Lung (tissue), 12 donors: Measurements from ENCODE around the gene SMG7. TPM values are rescaled to one million over a fixed set of nuclear protein-coding genes. Genes with fewer than 3 reads are reported as not detected.

Experiments used
- ATAC-seq: fragments of 200-7000 bp; cut with Tn5 transposase; one replicate; pipeline ENCODE4 v1.9.1; 2020; ENCODE audit warnings: moderate number of reproducible peaks; ENCODE audit not compliant: insufficient read depth, low FRiP score
- DNase-seq, 3 donors: peaks; one replicate each; pipeline ENCODE4 v3.0.0-alpha.2; 2013 to 2017
- H3K27ac ChIP-seq, 2 donors: one replicate each; pipeline ENCODE4 v1.5.1; 2013; ENCODE audit warnings: mild to moderate bottlenecking in 2 of 2, moderate library complexity in 2 of 2, control low read depth in 1 of 2, inconsistent platforms in 1 of 2, low read depth in 1 of 2, low read length in 1 of 2
- H3K27me3 ChIP-seq, 3 donors: one replicate each; pipeline ENCODE4 v1.5.1; 2013; ENCODE audit warnings: low read length in 2 of 3; ENCODE audit not compliant: control insufficient read depth in 3 of 3, insufficient read depth in 3 of 3
- H3K36me3 ChIP-seq, 4 donors: one replicate each; pipeline ENCODE4 v1.5.1; 2013; ENCODE audit warnings: low read length in 4 of 4, mild to moderate bottlenecking in 1 of 4, moderate library complexity in 1 of 4; ENCODE audit not compliant: control insufficient read depth in 4 of 4, insufficient read depth in 4 of 4
- H3K4me1 ChIP-seq, 5 donors: one replicate each; pipeline ENCODE4 v1.5.1; 2013; ENCODE audit warnings: low read length in 5 of 5, mild to moderate bottlenecking in 2 of 5, moderate library complexity in 1 of 5; ENCODE audit not compliant: control insufficient read depth in 5 of 5, insufficient read depth in 5 of 5
- H3K4me3 ChIP-seq: one replicate; pipeline ENCODE4 v1.5.1; 2013; ENCODE audit warnings: mild to moderate bottlenecking, control low read depth, moderate library complexity
- H3K9ac ChIP-seq, 2 donors: one replicate each; pipeline ENCODE4 v1.5.1; 2013; ENCODE audit warnings: low read length in 2 of 2, control low read depth in 1 of 2; ENCODE audit not compliant: insufficient read depth in 1 of 2
- H3K9me3 ChIP-seq, 4 donors: one replicate each; pipeline ENCODE4 v1.5.1; 2013; ENCODE audit warnings: low read length in 3 of 4, mild to moderate bottlenecking in 1 of 4, moderate library complexity in 1 of 4; ENCODE audit not compliant: control insufficient read depth in 4 of 4, insufficient read depth in 3 of 4
- CTCF ChIP-seq: IDR thresholded peaks from 2 replicates; pipeline ENCODE4 v1.5.1; 2012; ENCODE audit warnings: mild to moderate bottlenecking; ENCODE audit errors: control extremely low read depth, extremely low read depth
- WGBS, 2 donors: extraction: QIAGEN DNeasy Blood & Tissue Kit; methylation state at CpG; one replicate each; pipeline ENCODE4 v1.1.7; 2013; 5-methylcytosine and 5-hydroxymethylcytosine counted together
- polyA plus RNA-seq, 2 donors: library from polyadenylated mRNA; stranded (reverse); fragments of 200-250 nt; gene quantifications; one replicate each; pipeline ENCODE4 v1.2.1, GENCODE V29; 2013
- total RNA-seq, 2 donors: library from RNA; depleted of rRNA in 1 of 2; stranded (reverse); fragments of >200 nt in 1 of 2; gene quantifications; one replicate each; pipeline ENCODE4 v1.2.1, GENCODE V29; 2014 to 2021
- donor health status: control.
- donor health status: control.
- donor health status: Bipolar disorder and iron deficiency.
- donor health status: healthy.
- donor health status: DM: yes; HTN: yes; CAD: no.

SMG7 gene
- total and polyA plus RNA-seq, 4 donors = 17.4 to 86.6 (median 45.6) TPM

DNA sequence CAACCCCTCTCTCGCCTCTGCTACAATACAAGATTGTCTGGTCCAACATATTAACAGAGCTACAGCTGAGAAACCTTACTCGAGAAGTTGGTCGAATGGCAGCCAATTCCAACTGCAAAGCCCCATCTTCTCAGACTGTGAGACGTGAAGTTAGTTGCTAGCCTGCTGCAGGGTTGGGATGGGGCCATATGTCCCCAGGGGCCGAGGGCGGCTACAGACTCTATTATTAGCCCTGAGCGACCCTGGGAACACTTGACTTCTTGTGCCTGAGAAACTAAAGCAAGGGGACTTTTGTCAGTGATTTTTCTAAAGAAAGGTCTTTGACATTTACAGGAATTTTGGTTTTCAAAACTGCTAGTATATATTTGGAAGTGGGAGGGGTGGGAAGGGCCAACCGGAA, 104.2 kb downstream of the SMG7 start:
- ATAC-seq (no peak), DNase-seq (no peak)
- Histone ChIP-seq H3K4me1 (peaks cover 0 to 4% (median 0%) of the 10 kb centered on the region in 5 donors), H3K9me3 (no peaks in the 10 kb centered on the region), H3K27me3 (no peaks in the 10 kb centered on the region), H3K4me3 (no peak overlapping the region), H3K9ac (no peak overlapping the region), H3K27ac (no peak overlapping the region), H3K36me3 (no peaks in the 10 kb centered on the region)
- 87 to 92% methylated on average over 8 of the region's 8 CpGs for WGBS, 2 donors
- no peak for TF ChIP-seq CTCF

GRCh38 chr1:183577897-183578465, 105.7 kb downstream of the SMG7 start:
- H3K9me3 ChIP-seq = no peaks in the 10 kb centered on the region
- no peak for ATAC-seq

GRCh38 chr1:183578856-183579255, 106.6 kb downstream of the SMG7 start:
- no peaks in the 10 kb centered on the region for H3K9me3 ChIP-seq
- TF ChIP-seq CTCF = no peak
- WGBS, 2 donors = 72 to 91% methylated on average over 2 of the region's 2 CpGs
- no peak overlapping the region for H3K27ac ChIP-seq
- H3K4me3 ChIP-seq = no peak overlapping the region
- no peaks in the 10 kb centered on the region for H3K27me3 ChIP-seq
- DNase-seq (no peak), ATAC-seq (no peak)
- H3K9ac ChIP-seq = no peak overlapping the region
- H3K36me3 ChIP-seq = no peaks in the 10 kb centered on the region
- H3K4me1 ChIP-seq = peaks cover 0 to 6% (median 5%) of the 10 kb centered on the region in 5 donors

More at GRCh38 chr1:183577897-183578465, 105.7 kb downstream of the SMG7 start:
- no peak for DNase-seq
- Histone ChIP-seq H3K27me3 (no peaks in the 10 kb centered on the region), H3K4me3 (no peak overlapping the region), H3K4me1 (peaks cover 0 to 6% (median 5%) of the 10 kb centered on the region in 5 donors), H3K36me3 (no peaks in the 10 kb centered on the region), H3K9ac (no peak overlapping the region), H3K27ac (no peak overlapping the region)
- TF ChIP-seq CTCF = no peak
- WGBS, 2 donors = 73 to 81% methylated on average over 7 of the region's 7 CpGs

DNA sequence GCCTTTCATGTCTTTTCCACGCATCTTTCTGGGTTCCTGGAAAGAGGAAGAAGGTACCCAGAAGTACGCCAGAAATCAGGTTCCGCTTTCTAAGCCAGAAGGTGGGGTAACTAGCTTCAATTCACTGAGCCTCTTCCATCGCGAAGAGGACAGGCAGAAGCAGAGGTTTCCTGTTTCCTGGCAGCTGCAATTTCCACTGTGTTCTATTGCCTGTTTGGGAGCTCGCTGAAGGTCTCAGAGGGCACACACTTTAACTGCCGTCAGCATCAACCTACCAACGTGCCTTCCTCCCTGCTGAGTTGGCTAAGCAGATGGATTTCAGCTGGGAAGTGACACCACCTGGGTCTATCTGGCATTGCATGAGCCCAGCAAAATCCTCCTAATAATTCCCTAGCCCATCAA, 108.0 kb downstream of the SMG7 start:
- ATAC-seq (peak; percentile 14), DNase-seq (peak; percentile 45 to 63 (median 57))
- Histone ChIP-seq H3K4me1 (peaks cover 0 to 7% (median 5%) of the 10 kb centered on the region in 5 donors), H3K27me3 (no peaks in the 10 kb centered on the region), H3K27ac (peak overlapping the region in 1 of 2 donors; percentile 32), H3K9me3 (no peaks in the 10 kb centered on the region), H3K36me3 (no peaks in the 10 kb centered on the region), H3K4me3 (no peak overlapping the region), H3K9ac (no peak overlapping the region)
- TF ChIP-seq CTCF = no peak
- 14 to 37% methylated on average over 8 of the region's 8 CpGs for WGBS, 2 donors
